ENCODE results near the gene RCAN1. TPM values are rescaled to one million over a fixed set of nuclear protein-coding genes. Genes with fewer than 3 reads are reported as not detected.

The RCAN1 gene
- total and polyA plus RNA-seq, 10 donors = 5.3 to 28.6 (median 14.7) TPM

GRCh38 chr21:34510148-34511142, 104.5 kb downstream of the RCAN1 start:
- Histone ChIP-seq H3K4me1 (peaks cover 0 to 30% (median 1%) of the 10 kb centered on the region in 6 donors), H3K4me3 (peak overlapping the region in 4 of 8 donors; percentile 25 to 62 (median 32)), H3K27me3 (replicated peaks in 1 of 7) (no peaks in the 10 kb centered on the region), H3K9me3 (no peaks in the 10 kb centered on the region), H3K27ac (peak overlapping the region in 6 of 8 donors; percentile 82 to 94 (median 92)), H3K36me3 (peaks cover 0 to 43% (median 0%) of the 10 kb centered on the region in 6 donors)
- no peak for TF ChIP-seq POLR2A (IDR thresholded peaks at IDR 0.05)
- TF ChIP-seq POLR2AphosphoS5 (IDR thresholded peaks at IDR 0.05) = peak; percentile 40 to 75 (median 65)
- TF ChIP-seq CTCF (IDR thresholded peaks at IDR 0.05 in 8 of 11, conservative IDR thresholded peaks at IDR 0.05 in 3 of 11) = peak; percentile 45 to 86 (median 59)
- 72 to 85% (median 77%) methylated on average over 14 to 15 of the region's 15 CpGs for WGBS, 5 donors
- intact Hi-C loops (cut with DNase I; ENCODE audit: low total_unique reads) = no loop called here
- peak; percentile 92 for DNase-seq

- Histone ChIP-seq H3K36me3 (peaks cover 0 to 56% (median 0%) of the 10 kb centered on the region in 6 donors), H3K4me3 (peak overlapping the region in 1 of 8 donors; percentile 62), H3K9me3 (no peaks in the 10 kb centered on the region), H3K4me1 (peaks cover 0 to 30% (median 1%) of the 10 kb centered on the region in 6 donors), H3K27ac (no peak overlapping the region), H3K27me3 (replicated peaks in 1 of 7) (no peaks in the 10 kb centered on the region)
- WGBS, 5 donors = 67 to 86% (median 76%) methylated on average over 4 of the region's 4 CpGs
- DNase-seq = no peak
- intact Hi-C loops (cut with DNase I; ENCODE audit: low total_unique reads) = no loop called here
- TF ChIP-seq CTCF (IDR thresholded peaks at IDR 0.05 in 8 of 11, conservative IDR thresholded peaks at IDR 0.05 in 3 of 11) (peak in 3 of 11 experiments; percentile 8 to 17 (median 11)), POLR2A (IDR thresholded peaks at IDR 0.05) (no peak), POLR2AphosphoS5 (IDR thresholded peaks at IDR 0.05) (no peak)
These were observed 105.8 kb downstream of the RCAN1 start for GRCh38 chr21:34509151-34509550.

- H3K4me1 ChIP-seq = peaks cover 0 to 10% (median 0%) of the 10 kb centered on the region in 6 donors
- WGBS, 5 donors = 75 to 94% (median 80%) methylated on average over 2 of the region's 2 CpGs
- peaks cover 0 to 68% (median 0%) of the 10 kb centered on the region in 6 donors for H3K36me3 ChIP-seq
- DNase-seq = no peak
- H3K4me3 ChIP-seq = no peak overlapping the region
- intact Hi-C loops (cut with DNase I; ENCODE audit: low total_unique reads) = no loop called here
- H3K27me3 ChIP-seq (replicated peaks in 1 of 7) = no peaks in the 10 kb centered on the region
- H3K9me3 ChIP-seq = peaks cover 0 to 2% (median 0%) of the 10 kb centered on the region in 8 donors
- TF ChIP-seq CTCF (IDR thresholded peaks at IDR 0.05 in 8 of 11, conservative IDR thresholded peaks at IDR 0.05 in 3 of 11) = no peak
- TF ChIP-seq POLR2AphosphoS5 (IDR thresholded peaks at IDR 0.05) = no peak
- no peak for TF ChIP-seq POLR2A (IDR thresholded peaks at IDR 0.05)
- H3K27ac ChIP-seq = no peak overlapping the region
These were observed 110.3 kb downstream of the RCAN1 start for GRCh38 chr21:34504595-34504994.
